ENCODE results near the gene CDC34.

CDC34 gene

GRCh38 chr19:524062-524674 is 7.4 kb upstream of the CDC34 start:
- no peak for DNase-seq

- no peak for DNase-seq
Measured at GRCh38 chr19:525029-525428, 6.5 kb upstream of the CDC34 start.

- DNase-seq = no peak
Measured at GRCh38 chr19:525857-526419, 5.6 kb upstream of the CDC34 start.

- DNase-seq = no peak
Measured at GRCh38 chr19:530134-531008, 1.2 kb upstream of the CDC34 start.

- peak; percentile 73 to 78 for DNase-seq
Measured at GRCh38 chr19:531009-531752, 379 bp upstream of the CDC34 start.

- peak in 1 of 2 experiments; percentile 26 for DNase-seq
Measured at GRCh38 chr19:532561-533363, 1.2 kb downstream of the CDC34 start.

GRCh38 chr19:533364-534058 is 2.0 kb downstream of the CDC34 start:
- no peak for DNase-seq

GRCh38 chr19:534088-534487 is 2.5 kb downstream of the CDC34 start:
- DNase-seq = no peak

GRCh38 chr19:535017-535835 is 3.7 kb downstream of the CDC34 start:
- no peak for DNase-seq

GRCh38 chr19:536031-536880 is 4.7 kb downstream of the CDC34 start:
- no peak for DNase-seq

GRCh38 chr19:536881-537404 is 5.4 kb downstream of the CDC34 start:
- DNase-seq = no peak

GRCh38 chr19:538641-539428 is 7.3 kb downstream of the CDC34 start:
- DNase-seq = no peak

- no peak for DNase-seq
Measured at GRCh38 chr19:539429-540030, 8.0 kb downstream of the CDC34 start.

GRCh38 chr19:540867-541637 is 9.5 kb downstream of the CDC34 start:
- no peak for DNase-seq

- DNase-seq = no peak
Measured at GRCh38 chr19:541699-542098, 10.1 kb downstream of the CDC34 start.

GRCh38 chr19:542173-542866 is 10.8 kb downstream of the CDC34 start:
- no peak for DNase-seq
